Right atrium auricular region (tissue), 2 donors: ENCODE data around the gene C15orf40. TPM values are rescaled to one million over a fixed set of nuclear protein-coding genes. Genes with fewer than 3 reads are reported as not detected.
A peak's percentile ranks its signal among the peaks of the same experiment; 100 is the strongest.

ENCODE experiments used
- DNase-seq: peaks from one replicate; pipeline ENCODE4 v3.0.0-alpha.2; 2019; ENCODE audit warnings: low spot score
- H3K27ac ChIP-seq, 2 donors: fragments of 200-600 bp; sonication (generic); 1 replicate in 1 of 2; 2 replicates in 1 of 2; pipeline ENCODE4 v1.5.1; 2016 to 2019
- H3K27me3 ChIP-seq, 2 donors: fragments of 200-600 bp; sonication (generic); one replicate each; pipeline versions ENCODE4 v1.5.1 to v1.6.0; 2017 to 2019
- H3K36me3 ChIP-seq: fragments of 200-600 bp; sonication (generic); one replicate; pipeline ENCODE4 v1.5.1; 2016
- H3K4me1 ChIP-seq, 2 donors: fragments of 200-600 bp; sonication (generic); one replicate each; pipeline versions ENCODE4 v1.5.1 to v1.6.0; 2017 to 2019
- H3K4me3 ChIP-seq, 2 donors: fragments of 200-600 bp; sonication (generic); 1 replicate in 1 of 2; 2 replicates in 1 of 2; pipeline ENCODE4 v1.5.1; 2017 to 2019; ENCODE audit warnings: mild to moderate bottlenecking in 1 of 2, moderate library complexity in 1 of 2
- H3K9me3 ChIP-seq, 2 donors: fragments of 200-600 bp; sonication (generic); one replicate each; pipeline ENCODE4 v1.5.1; 2019
- total RNA-seq, 2 donors: library from RNA; depleted of rRNA; stranded (reverse); fragments of >200 nt; gene quantifications; one replicate each; pipeline ENCODE4 v1.1.0, GENCODE V29; 2016
- TF ChIP-seq, protein P1 (sequence below), 2 donors: fragments of 200-600 bp; sonication (generic); IDR thresholded peaks; one replicate each; pipeline ENCODE4 v1.5.1; 2019; ENCODE audit warnings: antibody characterized with exemption in 2 of 2

Gene C15orf40
- total RNA-seq, 2 donors from 2014 or later = 5.9 to 9.4 TPM

- DNase-seq = no peak
- Histone ChIP-seq H3K4me3 (peak overlapping the region; percentile 54 to 59), H3K27ac (peak overlapping the region; percentile 46 to 57), H3K36me3 (no peaks in the 10 kb centered on the region), H3K9me3 (no peaks in the 10 kb centered on the region), H3K27me3 (no peaks in the 10 kb centered on the region), H3K4me1 (peaks cover 0 to 14% of the 10 kb centered on the region in 2 donors)
- TF ChIP-seq, protein P1, sequence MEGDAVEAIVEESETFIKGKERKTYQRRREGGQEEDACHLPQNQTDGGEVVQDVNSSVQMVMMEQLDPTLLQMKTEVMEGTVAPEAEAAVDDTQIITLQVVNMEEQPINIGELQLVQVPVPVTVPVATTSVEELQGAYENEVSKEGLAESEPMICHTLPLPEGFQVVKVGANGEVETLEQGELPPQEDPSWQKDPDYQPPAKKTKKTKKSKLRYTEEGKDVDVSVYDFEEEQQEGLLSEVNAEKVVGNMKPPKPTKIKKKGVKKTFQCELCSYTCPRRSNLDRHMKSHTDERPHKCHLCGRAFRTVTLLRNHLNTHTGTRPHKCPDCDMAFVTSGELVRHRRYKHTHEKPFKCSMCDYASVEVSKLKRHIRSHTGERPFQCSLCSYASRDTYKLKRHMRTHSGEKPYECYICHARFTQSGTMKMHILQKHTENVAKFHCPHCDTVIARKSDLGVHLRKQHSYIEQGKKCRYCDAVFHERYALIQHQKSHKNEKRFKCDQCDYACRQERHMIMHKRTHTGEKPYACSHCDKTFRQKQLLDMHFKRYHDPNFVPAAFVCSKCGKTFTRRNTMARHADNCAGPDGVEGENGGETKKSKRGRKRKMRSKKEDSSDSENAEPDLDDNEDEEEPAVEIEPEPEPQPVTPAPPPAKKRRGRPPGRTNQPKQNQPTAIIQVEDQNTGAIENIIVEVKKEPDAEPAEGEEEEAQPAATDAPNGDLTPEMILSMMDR (IDR thresholded peaks at IDR 0.05) = no peak
Measured at GRCh38 chr15:82951472-82952157, 59.8 kb downstream of the C15orf40 start.

DNA sequence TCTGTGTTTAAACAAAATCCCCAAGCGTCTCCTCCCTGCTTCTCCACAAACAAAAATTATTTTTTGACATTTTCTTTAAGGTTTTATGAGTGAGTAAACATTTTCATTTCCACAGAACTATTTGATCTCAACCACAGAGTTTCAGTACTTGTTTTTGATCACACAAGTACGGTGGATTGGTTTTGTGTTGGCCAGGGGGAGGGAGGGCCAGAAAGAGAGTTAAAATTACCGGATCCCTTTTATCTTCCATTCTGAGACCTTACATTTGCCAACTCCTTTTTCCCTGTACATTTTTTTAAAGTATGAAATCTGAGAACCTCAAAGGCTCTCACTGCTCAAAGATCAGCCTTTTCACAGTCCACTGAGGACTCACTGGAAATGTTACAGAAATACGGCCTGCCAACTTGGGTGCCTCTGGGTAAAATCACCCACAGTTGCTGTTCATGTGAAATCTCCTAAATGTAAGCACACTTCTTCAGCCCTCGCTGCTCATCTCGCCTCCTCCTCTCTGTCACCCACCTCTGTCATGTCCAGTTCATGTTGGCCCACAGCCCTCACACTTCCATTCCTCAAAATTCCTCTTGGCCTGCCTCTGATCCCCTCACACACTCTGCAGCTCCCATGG is 60.6 kb downstream of the C15orf40 start:
- no peaks in the 10 kb centered on the region for H3K27me3 ChIP-seq
- peaks cover 0 to 14% of the 10 kb centered on the region in 2 donors for H3K4me1 ChIP-seq
- TF ChIP-seq, protein P1 (IDR thresholded peaks at IDR 0.05) = no peak
- H3K4me3 ChIP-seq = no peak overlapping the region
- no peaks in the 10 kb centered on the region for H3K36me3 ChIP-seq
- DNase-seq = no peak
- no peaks in the 10 kb centered on the region for H3K9me3 ChIP-seq
- H3K27ac ChIP-seq = no peak overlapping the region

DNA sequence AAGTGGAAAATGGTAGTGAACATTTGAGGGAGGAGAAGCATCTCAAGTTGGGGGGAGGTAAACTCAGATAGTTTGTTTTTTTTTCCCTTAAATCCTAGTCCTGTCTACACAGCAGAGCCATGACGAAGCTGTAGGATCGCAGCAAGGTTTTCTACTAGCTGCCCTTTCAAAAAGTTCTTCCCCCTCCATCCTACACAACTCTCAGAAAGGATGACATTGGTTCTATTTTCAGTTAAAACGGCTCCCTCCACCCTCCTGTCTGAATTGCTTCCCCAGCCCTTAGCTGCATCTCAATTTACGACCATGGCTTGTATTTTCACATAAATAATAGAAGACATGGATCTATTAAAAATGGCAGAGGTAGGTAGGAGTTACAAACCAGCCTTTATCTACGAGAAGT is 61.1 kb downstream of the C15orf40 start:
- H3K4me1 ChIP-seq = peaks cover 0 to 14% of the 10 kb centered on the region in 2 donors
- H3K27ac ChIP-seq = no peak overlapping the region
- H3K4me3 ChIP-seq = no peak overlapping the region
- DNase-seq = no peak
- no peaks in the 10 kb centered on the region for H3K36me3 ChIP-seq
- H3K27me3 ChIP-seq = no peaks in the 10 kb centered on the region
- TF ChIP-seq, protein P1 (IDR thresholded peaks at IDR 0.05) = no peak
- no peaks in the 10 kb centered on the region for H3K9me3 ChIP-seq

DNA sequence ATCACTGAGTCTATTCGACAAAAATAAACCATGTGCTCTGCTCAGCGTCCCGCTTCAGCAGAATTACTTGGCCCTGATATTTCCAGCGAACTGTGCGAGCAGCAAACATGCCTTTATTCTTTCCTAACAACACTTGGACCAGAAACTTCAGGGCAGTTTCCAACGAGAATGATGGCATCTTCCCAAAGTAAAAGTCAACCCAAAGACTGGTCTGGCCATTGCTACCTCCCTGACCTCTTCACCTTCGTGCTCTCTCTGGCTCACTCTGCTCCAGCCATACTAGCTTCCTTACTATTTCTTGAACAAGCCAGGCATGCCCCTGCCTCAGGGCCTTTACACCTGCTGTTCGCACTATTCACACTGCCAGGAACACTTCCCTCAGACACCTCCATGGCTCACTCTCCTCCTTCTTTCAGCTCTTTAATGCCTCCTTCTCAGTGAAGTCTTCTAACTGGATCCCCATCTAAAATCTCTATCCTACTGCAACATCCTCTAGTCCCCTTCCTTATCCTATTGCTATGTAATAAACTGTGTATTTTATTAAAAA is 65.2 kb downstream of the C15orf40 start:
- H3K27ac ChIP-seq = no peak overlapping the region
- TF ChIP-seq, protein P1 (IDR thresholded peaks at IDR 0.05) = no peak

DNA sequence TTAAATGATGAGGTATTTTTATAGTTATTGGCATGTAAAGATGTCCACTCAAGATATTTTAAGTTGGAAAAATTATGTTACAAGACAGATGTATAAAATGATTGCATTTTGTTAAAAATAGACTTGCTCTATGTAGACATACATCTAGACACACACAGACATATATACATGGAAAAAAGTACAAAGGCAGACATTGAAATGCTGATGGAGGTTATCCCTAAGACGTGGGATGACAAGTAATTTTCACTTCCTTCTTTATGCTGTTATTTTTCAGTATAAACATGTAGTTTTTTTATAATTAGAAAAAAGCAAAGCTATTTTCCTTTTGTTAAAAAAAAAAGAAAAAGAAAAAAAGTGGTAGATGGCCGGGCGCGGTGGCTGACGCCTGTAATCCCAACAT is 66.1 kb downstream of the C15orf40 start:
- Histone ChIP-seq H3K9me3 (no peaks in the 10 kb centered on the region), H3K36me3 (no peaks in the 10 kb centered on the region), H3K27ac (no peak overlapping the region), H3K27me3 (no peaks in the 10 kb centered on the region), H3K4me3 (no peak overlapping the region), H3K4me1 (no peaks in the 10 kb centered on the region)
- TF ChIP-seq, protein P1 (IDR thresholded peaks at IDR 0.05) = no peak
- no peak for DNase-seq

More for the DNA sequence above, 65.2 kb downstream of the C15orf40 start:
- Histone ChIP-seq H3K4me3 (no peak overlapping the region), H3K27me3 (no peaks in the 10 kb centered on the region), H3K9me3 (no peaks in the 10 kb centered on the region), H3K4me1 (peaks cover 0 to 4% of the 10 kb centered on the region in 2 donors), H3K36me3 (no peaks in the 10 kb centered on the region)
- no peak for DNase-seq
